Measurements from ENCODE around the gene CDYL2.
"Not testable (repeated sequence)": the region's sequence is repeated elsewhere in the genome, so short reads cannot be mapped to it uniquely, and the experiment has no call there.

GRCh38 chr16:80650281-80650680 lies 154.1 kb downstream of the CDYL2 start:
- TF ChIP-seq, protein P1, sequence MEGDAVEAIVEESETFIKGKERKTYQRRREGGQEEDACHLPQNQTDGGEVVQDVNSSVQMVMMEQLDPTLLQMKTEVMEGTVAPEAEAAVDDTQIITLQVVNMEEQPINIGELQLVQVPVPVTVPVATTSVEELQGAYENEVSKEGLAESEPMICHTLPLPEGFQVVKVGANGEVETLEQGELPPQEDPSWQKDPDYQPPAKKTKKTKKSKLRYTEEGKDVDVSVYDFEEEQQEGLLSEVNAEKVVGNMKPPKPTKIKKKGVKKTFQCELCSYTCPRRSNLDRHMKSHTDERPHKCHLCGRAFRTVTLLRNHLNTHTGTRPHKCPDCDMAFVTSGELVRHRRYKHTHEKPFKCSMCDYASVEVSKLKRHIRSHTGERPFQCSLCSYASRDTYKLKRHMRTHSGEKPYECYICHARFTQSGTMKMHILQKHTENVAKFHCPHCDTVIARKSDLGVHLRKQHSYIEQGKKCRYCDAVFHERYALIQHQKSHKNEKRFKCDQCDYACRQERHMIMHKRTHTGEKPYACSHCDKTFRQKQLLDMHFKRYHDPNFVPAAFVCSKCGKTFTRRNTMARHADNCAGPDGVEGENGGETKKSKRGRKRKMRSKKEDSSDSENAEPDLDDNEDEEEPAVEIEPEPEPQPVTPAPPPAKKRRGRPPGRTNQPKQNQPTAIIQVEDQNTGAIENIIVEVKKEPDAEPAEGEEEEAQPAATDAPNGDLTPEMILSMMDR (IDR thresholded peaks at IDR 0.05; ENCODE audit: poor library complexity) = not testable (repeated sequence)
- TF ChIP-seq EZH2 (IDR thresholded peaks at IDR 0.05; ENCODE audit: borderline replicate concordance); EZH2phosphoT487 (IDR thresholded peaks at IDR 0.05; ENCODE audit: low read depth, severe bottlenecking, unreplicated experiment): not testable (repeated sequence)

Data from hepatocyte (in vitro differentiated cells).